T47D (cell line): ENCODE results near the gene CDH2.

ENCODE experiments used
- DNase-seq, 2 experiments: peaks; one replicate each; pipeline versions ENCODE4 v3.0.0 to v3.0.0-alpha.2; 2011 to 2012; ENCODE audit warnings: low read depth in 1 of 2, low spot score in 1 of 2
- JUND ChIP-seq: IDR thresholded peaks from 2 replicates; pipeline ENCODE4 v1.6.1; 2012; ENCODE audit warnings: low read depth
- in situ Hi-C: cut with HindIII; loops from 2 replicates; pipeline ENCODE4 v1.10.0; 2016; ENCODE audit warnings: low sequenced_read_pairs, low pct_unique_long_range_greater_than_20kb

CDH2 gene

DNA sequence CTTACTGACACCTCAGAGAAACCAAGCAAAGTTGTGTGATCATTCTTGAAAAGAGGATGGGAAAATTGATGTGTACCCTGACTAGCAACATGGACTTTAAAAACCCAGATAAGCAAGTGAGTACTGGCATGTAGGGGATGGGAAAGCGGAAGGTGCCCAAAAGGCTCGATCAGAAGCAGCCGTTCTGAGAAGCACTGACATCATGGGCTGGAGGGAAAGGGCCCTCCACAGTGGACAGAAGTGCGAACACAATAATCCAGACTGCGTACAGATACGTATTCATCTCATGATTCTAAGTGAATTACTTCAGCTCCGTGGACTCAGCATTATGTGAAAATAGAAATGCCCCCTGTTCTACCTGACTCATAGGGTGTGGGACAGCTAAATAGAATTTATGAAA, 42.2 kb downstream of the CDH2 start:
- no peak for DNase-seq
- TF ChIP-seq JUND: no peak
- in situ Hi-C loops: no loop called here

- TF ChIP-seq JUND: no peak
- in situ Hi-C loops: no loop called here
- DNase-seq: no peak
These were observed 44.8 kb downstream of the CDH2 start for GRCh38 chr18:28132084-28132483.

DNA sequence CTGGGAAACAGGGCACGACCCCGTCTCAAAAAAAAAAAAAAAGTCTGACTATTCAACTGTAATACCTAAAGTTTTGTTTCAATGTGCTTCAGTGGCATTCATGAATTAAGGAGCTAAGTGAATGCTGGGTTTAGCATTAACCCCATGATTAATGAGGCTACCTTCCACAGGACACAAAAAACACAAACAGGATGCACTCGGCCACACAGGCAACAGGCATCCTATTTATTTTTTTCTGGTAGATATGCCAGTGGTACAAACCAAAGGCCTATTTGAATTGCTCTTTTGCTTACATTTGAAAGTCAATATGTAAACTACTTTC, 48.3 kb downstream of the CDH2 start:
- no peak for DNase-seq
- in situ Hi-C loops: no loop called here
- no peak for TF ChIP-seq JUND

GRCh38 chr18:28127763-28128658, 48.9 kb downstream of the CDH2 start:
- no peak for TF ChIP-seq JUND
- in situ Hi-C loops: no loop called here
- DNase-seq: no peak

- no peak for TF ChIP-seq JUND
- no peak for DNase-seq
- in situ Hi-C loops: no loop called here
These were observed 49.7 kb downstream of the CDH2 start for GRCh38 chr18:28127228-28127627.

DNA sequence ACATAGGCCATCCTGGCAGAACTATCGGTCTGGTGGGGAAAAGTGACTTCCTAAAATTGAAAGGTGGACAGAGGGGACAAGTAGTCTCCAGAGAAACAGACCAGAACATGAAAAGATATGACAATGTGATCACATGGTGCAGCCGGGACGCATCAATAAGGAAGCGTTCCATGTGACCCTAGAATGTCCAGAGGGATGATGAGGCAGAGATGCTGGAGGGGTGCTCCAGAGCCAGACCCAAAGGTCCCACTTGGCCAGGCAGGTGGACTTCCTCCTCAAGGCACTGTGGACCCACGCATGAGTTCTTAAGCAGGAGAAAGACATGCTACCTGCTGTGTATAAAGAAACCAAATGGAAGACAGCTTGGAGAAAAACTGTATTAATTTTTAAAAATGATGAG, 50.2 kb downstream of the CDH2 start:
- DNase-seq: no peak
- in situ Hi-C loops: no loop called here
- no peak for TF ChIP-seq JUND

DNA sequence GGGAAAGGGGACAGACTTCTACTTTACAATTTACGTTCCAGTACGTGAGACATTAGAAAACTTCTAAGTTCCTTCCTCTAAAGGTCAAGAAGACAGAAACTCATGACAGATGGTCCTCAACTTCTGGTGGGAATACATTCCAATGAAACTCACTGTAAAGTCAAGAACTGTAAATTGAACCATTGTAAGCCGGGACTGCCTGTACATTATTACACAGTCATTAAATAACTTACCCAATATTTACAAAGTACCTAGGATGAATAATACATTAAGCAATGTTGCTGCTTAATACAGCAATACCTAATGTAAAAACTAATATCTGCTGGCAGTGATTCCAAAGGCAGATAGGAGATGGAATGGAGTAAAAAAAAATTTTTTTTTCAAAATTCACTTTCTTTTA, 51.9 kb downstream of the CDH2 start:
- DNase-seq: no peak
- TF ChIP-seq JUND: no peak
- in situ Hi-C loops: no loop called here

DNA sequence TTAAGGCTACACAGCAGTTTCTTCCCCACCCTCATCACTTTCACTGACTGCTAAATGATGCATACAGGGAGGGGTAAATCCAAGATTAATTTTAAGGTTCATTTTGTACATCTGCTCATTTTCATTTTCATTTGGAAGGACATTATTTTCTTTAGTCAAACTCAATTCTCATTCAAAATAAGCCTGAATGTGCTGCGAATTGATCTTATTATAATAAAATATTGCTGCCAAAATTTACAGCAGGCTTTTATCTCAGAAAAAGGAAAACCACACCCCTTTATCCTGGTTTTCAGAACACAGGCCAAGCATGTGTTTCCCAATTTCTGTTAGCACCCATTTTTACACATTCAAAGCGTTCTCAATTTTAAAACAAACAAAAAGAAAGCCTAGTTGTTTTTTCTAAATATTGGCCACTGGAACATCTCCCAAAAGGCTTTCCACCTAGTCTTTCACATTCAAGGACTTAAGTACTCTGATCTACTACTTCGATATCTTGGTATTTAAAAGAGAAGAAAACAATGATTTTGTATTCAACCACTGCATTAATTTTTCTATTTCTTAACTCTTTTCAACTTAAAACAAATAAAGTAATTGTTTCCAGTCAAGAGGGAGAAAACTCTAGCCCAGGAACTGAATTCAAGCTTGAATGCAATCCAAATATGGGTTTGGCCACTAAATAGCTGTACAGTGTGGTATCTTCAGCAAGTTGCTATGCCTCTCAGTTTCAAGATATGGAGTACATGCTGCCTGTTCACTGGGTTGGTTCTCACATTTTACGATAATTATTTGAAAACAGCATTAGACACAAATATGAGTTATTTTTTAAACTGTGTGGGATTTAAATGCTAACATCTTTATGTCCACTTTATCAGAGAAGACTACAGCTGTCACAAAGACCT, 52.5 kb downstream of the CDH2 start:
- DNase-seq: no peak
- in situ Hi-C loops: no loop called here
- no peak for TF ChIP-seq JUND

GRCh38 chr18:28123401-28124030, 53.4 kb downstream of the CDH2 start:
- no peak for DNase-seq
- no peak for TF ChIP-seq JUND
- in situ Hi-C loops: no loop called here

GRCh38 chr18:28120828-28121515, 56.0 kb downstream of the CDH2 start:
- in situ Hi-C loops: no loop called here

GRCh38 chr18:28116461-28116860, 60.5 kb downstream of the CDH2 start:
- TF ChIP-seq JUND: no peak
- in situ Hi-C loops: no loop called here
- DNase-seq: no peak

More at GRCh38 chr18:28120828-28121515, 56.0 kb downstream of the CDH2 start:
- TF ChIP-seq JUND: no peak
- DNase-seq: no peak

DNA sequence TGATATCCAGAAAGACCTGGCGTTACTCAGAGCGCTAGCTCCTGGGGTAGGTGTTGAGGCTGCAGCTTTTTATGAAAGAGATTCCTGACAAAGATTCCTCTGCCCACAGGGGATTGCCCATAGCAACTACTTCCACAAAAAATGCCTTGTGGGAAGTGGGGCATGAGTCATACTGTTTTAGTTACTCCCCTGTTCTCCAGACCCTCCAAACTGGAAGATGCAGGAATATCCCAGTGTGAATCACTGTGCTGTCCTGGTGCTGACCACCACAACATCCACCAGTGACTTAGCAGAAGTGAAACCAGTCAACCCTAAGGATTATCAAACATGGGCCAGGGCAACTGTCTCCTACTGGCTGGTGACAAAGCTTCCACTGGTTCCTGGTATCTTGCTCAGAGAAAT, 61.8 kb downstream of the CDH2 start:
- TF ChIP-seq JUND: no peak
- no peak for DNase-seq
- in situ Hi-C loops: no loop called here
